NCI-H1930 (cell line): ENCODE data around the gene ZNF778.
A peak's percentile ranks its signal among the peaks of the same experiment; 100 is the strongest.

ENCODE experiments used
- DNase-seq, 2 experiments: peaks; one replicate each; lab custom pipeline; 2025; lab: John Stamatoyannopoulos, UW

The ZNF778 gene

GRCh38 chr16:89217388-89218191 is at the start of gene ZNF778:
Gene ZNF778 (plus strand): TSS chr16:89217703. CDS start chr16:89221128, 3,425 bp downstream.
- DNase-seq, result peak in 1 of 2 experiments; percentile 54

- DNase-seq, result no peak
These were observed 48.9 kb upstream of the ZNF778 start for GRCh38 chr16:89168381-89169189.

DNA sequence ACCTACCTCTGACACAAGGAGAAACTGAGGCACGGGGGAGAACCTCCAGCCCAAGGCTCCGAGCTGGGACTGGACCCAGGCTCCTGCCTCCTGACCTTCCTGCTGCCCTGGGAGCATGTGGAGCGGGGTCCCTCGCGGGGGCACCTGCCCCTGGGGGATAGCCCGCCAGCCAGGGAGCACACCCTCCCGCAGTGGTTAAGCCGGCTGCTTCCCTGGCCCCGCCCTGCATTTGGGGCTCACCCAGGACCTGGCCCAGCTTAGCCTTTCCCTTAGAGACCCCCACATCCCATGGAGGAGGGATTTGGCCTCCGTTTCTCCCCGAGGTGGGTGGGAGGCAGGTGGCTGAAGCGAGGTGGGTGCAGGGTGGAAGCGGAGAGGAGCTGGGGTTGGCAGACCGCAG is 47.7 kb upstream of the ZNF778 start:
- DNase-seq, result no peak

DNA sequence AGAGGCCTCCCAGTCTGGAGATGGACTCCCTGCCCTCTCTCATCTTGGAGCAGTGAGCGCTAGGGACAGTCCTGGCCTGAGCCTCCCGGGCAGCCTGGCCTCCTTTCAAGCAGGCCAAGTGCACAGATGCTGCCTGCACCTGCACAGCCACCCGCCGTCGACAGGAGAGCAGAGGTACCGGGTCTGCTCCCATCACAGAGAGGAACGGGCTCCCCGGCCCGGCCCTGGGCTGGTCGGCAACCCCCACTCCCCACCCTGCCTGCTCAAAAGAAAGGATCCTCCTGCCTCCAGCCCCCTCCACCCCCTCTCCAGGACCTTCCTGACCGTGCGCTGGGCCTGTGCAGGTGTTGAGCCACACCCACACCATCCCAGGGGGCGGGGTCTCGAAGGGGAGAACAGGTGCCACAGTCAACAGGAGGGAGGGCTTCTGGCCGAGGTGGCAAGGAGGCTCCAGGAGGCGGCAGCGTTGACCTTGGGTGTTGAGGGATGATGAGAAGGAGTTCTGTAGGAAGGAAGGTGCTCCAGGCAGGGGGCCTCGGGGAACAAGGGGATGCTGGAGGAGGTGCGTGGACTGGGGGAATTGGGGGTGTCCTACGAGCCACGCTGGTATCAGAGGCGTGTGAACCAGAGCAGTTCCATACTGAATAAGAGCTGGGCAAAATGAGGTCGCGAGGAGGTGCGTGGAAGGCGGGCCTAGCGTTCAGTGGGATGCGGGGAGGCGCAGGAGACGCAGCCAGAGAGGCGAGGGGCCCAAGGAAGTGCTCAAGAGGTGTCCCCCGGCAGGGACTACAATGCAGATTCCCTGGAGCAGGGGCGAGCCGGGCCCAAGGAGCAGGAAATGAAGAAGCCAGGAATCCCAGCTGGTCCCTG is 46.9 kb upstream of the ZNF778 start:
- DNase-seq, result no peak

- DNase-seq, result peak; percentile 70 to 77
These were observed 46.0 kb upstream of the ZNF778 start, which contains the start of gene CDH15 for GRCh38 chr16:89171216-89172170. Gene CDH15 (plus strand): TSS chr16:89171748. CDS start chr16:89171832, 84 bp downstream.

DNA sequence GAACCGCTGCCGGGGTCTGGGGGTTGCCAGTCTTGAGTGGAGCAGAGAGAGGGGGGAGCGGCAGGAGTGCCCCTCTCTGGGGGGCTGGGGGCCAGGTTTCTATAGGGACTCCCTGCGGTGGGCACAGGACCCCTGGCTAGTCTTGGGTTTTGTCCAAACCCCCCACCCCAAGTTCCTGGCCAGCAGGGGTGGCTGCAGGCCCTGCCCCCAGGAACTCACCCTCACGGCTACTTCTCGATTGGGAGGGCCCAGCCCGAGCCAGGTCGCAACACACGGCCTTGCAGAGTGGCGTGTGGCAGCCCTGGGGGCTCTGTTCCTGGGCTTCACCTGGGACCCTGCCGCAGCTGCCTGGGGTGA is 45.4 kb upstream of the ZNF778 start:
- DNase-seq, result no peak

- no peak for DNase-seq
These were observed 44.9 kb upstream of the ZNF778 start for GRCh38 chr16:89172528-89173173.

DNA sequence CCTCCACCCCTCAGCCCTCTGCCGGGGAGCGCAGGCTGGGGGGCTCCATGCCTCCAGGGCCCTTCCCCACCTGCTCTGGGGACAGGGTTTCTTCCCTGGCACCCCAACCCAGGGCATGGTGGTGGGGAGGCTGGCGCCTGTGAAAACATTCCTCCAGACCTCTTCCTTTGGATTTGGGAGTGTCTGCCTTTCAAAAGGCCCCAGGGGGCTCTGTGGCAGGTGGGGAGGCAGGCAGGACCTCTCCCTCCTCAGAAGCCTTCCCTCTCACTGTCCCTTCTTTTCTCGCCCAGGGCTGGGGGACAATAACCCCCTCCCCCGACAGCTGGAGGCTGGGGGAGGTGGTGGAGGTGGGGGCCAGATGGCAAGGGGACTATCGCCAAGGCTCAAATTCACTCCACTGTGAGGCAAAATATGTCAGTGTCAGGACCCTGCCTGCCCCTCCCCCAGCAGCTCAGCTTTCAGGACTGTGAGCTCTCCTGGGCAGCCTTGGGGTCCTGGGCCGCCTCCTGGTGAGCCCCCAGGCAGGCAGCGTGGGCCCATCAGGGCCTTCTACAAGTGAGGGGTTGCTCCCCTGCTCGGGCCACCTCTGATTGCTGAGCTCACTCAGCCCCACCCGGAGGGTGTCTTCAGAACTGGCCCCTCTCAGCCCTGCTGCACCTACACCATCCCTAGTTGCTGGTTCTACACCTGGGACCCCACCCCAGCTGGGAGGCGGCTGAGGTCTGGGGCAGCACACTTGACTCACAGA is 44.2 kb upstream of the ZNF778 start:
- no peak for DNase-seq

DNA sequence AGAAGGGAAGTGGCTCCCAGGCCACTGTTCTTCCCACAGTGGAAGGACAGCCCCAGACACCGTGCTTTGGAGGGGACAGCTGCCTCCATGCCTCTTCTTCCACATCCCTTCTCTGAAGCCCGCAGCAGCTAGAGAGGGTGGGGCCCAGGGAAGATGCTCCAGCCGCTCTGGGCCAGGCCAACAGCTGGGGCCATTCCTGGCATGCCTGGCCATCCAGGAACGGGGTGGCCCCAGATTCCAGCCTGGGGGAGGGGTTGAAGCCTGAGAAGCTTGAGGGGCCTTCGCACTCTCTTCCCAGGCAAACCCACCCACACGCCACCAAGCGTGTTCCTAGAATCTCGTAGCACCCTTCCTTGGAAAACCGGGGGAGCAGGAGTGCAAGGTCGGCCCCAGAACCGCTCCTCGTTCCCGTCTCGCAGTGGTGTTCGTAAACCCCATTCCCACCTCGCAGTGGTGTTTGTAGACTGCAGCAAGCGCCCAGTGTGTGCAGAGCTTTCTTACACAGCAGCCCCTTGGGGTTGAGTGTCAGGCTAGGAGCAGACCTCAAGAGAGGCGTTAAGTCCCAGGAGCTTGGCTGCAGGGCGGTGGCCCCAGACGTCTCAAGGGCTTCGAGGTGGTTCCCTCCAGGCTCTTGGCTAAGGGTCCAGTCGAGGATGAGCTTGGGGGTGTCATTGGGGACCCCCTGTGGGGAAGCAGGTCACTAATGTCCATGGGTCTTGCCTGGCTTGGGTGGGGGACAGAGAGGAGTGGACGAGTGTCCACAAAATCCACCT is 43.3 kb upstream of the ZNF778 start:
- no peak for DNase-seq

GRCh38 chr16:89174877-89175276 is 42.6 kb upstream of the ZNF778 start:
- DNase-seq, result no peak

DNA sequence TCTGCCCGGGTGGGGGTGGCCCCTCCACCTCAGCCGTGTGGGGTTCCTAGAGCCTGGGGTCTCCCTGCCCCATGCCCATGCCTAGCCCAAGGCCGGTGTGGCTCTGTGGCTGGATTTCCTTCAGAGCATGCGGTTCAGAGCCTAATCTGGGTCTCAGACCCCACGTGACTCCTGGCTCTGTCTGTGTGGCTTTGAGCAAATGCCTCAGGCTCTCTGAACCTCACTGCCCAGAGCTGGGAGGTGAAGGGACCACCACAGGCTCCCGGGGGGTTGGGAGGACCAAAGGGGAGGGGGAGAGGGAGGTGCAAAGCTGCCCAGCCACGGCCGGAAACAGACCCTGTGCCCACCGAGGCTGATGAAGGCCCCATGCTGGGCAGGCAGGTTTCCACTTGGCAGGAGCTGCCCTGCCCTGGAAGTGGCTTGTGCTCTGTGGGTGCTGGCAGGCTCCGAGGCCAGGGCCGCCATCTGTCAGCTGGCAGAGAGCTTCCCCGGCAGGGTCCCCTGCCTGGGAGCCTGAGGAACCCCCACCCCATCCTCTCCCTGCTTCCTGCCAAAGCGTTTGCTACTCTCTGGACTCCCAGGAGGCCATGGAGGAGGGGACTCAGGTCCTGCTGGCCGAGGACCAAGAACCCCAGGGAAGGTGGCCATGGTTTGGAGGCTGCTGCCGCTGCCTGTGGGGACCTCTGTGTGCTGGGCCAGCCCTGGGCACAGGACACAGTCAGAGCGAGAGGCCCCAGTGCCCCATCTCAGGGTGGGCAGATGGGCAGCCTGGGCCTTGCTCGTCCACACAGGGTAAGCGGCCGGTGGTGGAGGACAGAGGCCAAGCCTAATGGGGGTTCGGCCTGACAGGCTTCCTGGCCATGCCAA is 42.0 kb upstream of the ZNF778 start:
- no peak for DNase-seq

DNA sequence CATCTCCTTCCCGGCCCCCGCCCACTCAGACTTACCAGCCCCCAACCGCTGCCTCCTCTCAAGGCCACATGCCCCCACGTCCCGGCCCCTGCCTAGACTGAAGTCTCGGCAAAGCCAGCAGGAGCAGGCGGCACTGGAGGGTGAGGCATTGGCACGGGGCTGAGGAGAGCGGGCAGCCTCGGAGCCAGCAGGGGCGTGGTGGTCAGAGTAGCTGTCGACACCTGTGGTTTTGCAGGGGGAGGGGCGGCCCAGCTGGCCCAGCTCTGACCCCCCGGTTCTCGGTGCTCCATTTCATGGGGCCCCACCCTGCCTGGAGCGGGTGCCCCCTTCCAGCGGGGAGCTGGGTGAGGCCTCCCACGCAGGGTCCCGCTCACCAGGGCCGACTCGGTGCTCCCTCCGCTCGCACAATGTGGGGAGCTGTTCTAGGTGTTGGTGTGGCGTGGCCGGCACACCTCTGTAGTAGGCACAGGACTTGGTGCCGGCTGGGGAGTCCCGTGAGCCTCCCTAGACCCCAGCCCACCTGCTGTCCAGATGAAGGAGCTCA is 41.3 kb upstream of the ZNF778 start:
- no peak for DNase-seq

DNA sequence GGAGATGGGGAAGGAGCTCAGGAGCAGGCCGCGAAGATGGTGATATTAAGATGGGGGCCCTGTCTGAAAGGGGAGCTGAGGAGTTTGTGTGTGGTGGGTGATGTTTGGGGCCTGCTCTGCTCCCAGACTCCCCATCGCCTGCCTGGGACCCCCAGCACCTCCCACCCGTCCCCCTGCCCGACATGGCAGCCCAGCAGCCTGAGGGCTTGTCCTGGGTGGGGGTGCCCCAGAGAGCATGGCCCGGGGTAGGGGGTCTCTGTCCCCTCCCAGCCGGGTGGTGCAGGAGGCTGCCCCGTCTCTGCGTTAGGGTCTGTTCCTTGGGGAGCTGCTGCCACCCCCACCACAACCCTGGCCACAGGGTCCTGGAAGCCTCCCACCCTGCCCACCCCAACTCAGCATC is 40.8 kb upstream of the ZNF778 start:
- DNase-seq, result no peak

- DNase-seq, result no peak
These were observed 40.0 kb upstream of the ZNF778 start for GRCh38 chr16:89177501-89177900.

DNA sequence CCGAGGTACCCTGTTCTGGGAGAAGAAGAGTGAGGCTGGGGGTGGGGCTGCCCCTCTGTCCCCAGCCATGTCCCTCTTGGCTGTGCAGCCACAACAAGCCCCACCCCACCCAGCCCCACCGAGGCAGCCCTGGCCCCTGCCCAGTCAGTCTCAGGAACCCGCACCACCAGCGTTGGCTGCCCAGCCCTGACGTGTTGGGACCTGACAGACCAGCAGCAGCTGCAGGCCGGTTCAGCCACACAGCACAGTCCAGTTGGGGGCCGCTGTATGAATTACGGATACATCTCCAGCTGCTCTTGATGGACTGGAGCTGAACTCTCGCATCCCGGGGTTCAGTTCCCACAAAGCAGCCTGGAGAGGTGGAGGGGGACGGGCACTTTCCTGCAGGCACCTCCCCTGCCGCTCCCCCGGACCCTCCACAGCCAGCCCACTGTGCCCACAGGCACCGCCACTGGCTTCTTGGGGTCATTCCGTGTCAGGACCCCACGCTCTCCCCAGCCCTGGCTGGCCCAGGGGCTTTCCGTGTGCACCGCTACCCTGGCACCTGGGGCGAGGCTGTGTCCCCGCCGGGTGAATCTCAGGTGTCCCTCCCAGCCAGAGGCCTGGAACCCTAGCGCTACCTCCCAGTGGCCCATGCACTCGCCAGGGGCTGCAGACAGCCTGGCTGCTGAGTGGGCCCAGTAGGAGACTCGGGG is 38.9 kb upstream of the ZNF778 start:
- no peak for DNase-seq

DNA sequence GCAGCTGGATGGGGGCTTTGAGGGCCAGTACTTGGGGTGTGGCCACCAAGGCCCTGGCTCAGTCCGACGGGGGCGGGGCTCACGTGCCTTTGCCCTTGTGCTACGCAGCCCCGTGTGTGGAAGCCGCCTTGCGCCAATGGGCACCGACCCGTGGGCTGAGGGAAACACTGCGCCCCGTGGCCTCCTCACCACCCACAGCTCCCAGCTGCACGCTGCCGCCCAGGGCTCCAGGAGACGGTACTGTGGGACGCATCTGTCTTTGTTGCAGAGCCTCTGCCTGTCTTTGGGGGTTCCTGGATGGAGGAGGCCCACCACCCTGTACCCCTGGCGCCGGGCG is 38.4 kb upstream of the ZNF778 start:
- no peak for DNase-seq

DNA sequence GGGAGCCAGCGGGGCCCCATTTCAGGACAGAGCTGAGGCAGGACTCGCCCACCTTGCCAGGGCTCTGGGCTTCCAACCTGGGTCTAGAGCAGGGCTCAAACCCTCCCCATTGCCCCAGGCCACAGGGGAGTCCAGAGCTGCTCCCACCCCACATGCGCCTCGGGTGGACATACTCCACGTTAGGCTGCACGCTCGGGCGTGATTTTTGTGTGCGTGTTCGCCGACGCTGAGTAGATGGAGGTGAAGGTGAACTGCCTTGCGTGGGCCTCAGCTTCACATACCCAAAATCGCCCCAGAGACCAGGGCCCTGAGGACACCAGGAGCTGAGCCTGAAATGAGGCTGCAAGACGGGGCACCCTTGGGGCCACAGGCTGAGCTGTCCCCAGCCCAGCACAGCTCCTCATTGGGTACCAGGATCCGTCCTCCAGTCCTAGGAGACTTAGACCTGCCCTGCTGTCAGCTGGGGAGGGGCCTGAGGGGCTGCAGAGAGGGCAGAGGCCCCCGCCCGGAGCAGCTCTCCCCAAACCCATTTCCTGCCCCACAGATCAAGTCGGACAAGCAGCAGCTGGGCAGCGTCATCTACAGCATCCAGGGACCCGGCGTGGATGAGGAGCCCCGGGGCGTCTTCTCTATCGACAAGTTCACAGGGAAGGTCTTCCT is 37.7 kb upstream of the ZNF778 start:
- no peak for DNase-seq
